Liver (tissue), 9 donors: Measurements from ENCODE around the gene TRPC4AP. TPM values are rescaled to one million over a fixed set of nuclear protein-coding genes. Genes with fewer than 3 reads are reported as not detected.

Source experiments
- DNase-seq: peaks from one replicate; pipeline ENCODE4 v3.0.0-alpha.2; 2017; ENCODE audit warnings: low spot score
- H3K27ac ChIP-seq, 2 donors: one replicate each; pipeline ENCODE4 v1.7.0; 2013; ENCODE audit warnings: inconsistent platforms in 2 of 2, low read length in 2 of 2, control low read depth in 1 of 2, low read depth in 1 of 2, mild to moderate bottlenecking in 1 of 2
- H3K27me3 ChIP-seq, 4 donors: one replicate each; pipeline versions ENCODE4 v1.6.1 to v1.7.0; 2013; ENCODE audit warnings: low read length in 3 of 4, inconsistent platforms in 1 of 4, mild to moderate bottlenecking in 1 of 4, moderate library complexity in 1 of 4; ENCODE audit not compliant: control insufficient read depth in 4 of 4, insufficient read depth in 4 of 4
- H3K36me3 ChIP-seq, 4 donors: one replicate each; pipeline versions ENCODE4 v1.6.1 to v1.7.0; 2013; ENCODE audit warnings: low read length in 3 of 4, mild to moderate bottlenecking in 3 of 4, low read depth in 1 of 4, moderate library complexity in 1 of 4; ENCODE audit not compliant: control insufficient read depth in 4 of 4, insufficient read depth in 3 of 4
- H3K4me1 ChIP-seq, 4 donors: one replicate each; pipeline versions ENCODE4 v1.6.1 to v1.7.0; 2013; ENCODE audit warnings: low read length in 3 of 4, mild to moderate bottlenecking in 3 of 4, moderate library complexity in 1 of 4; ENCODE audit not compliant: control insufficient read depth in 4 of 4, insufficient read depth in 4 of 4
- H3K4me3 ChIP-seq, 3 donors: one replicate each; pipeline versions ENCODE4 v1.6.1 to v1.7.0; 2013; ENCODE audit warnings: low read length in 3 of 3, control low read depth in 1 of 3, low read depth in 1 of 3, mild to moderate bottlenecking in 1 of 3
- H3K9ac ChIP-seq, 2 donors: one replicate each; pipeline ENCODE4 v1.7.0; 2013; ENCODE audit warnings: low read length in 2 of 2, mild to moderate bottlenecking in 2 of 2, moderate library complexity in 2 of 2, control low read depth in 1 of 2, low read depth in 1 of 2
- H3K9me3 ChIP-seq, 4 donors: one replicate each; pipeline versions ENCODE4 v1.6.1 to v1.7.0; 2013; ENCODE audit warnings: low read length in 3 of 4; ENCODE audit not compliant: control insufficient read depth in 4 of 4
- EGR1 ChIP-seq, 2 donors: IDR thresholded peaks; 2 replicates each; pipeline ENCODE4 v1.6.1; 2016 to 2018; ENCODE audit warnings: antibody characterized with exemption in 2 of 2, low read depth in 2 of 2
- FOXA1 ChIP-seq: IDR thresholded peaks from 2 replicates; pipeline ENCODE4 v1.6.1; 2016; ENCODE audit warnings: antibody characterized with exemption
- FOXA2 ChIP-seq: IDR thresholded peaks from 2 replicates; pipeline ENCODE4 v1.6.1; 2016; ENCODE audit warnings: antibody characterized with exemption
- GABPA ChIP-seq, 2 donors: IDR thresholded peaks in 1 of 2; conservative IDR thresholded peaks in 1 of 2; 2 replicates each; pipeline ENCODE4 v1.6.1; 2016; ENCODE audit warnings: antibody characterized with exemption in 2 of 2, mild to moderate bottlenecking in 1 of 2, moderate library complexity in 1 of 2
- HNF4A ChIP-seq, 2 donors: conservative IDR thresholded peaks; 2 replicates each; pipeline ENCODE4 v1.6.1; 2016; ENCODE audit warnings: antibody characterized with exemption in 2 of 2, mild to moderate bottlenecking in 2 of 2
- HNF4G ChIP-seq: IDR thresholded peaks from 2 replicates; pipeline ENCODE4 v1.6.1; 2016; ENCODE audit warnings: antibody characterized with exemption
- JUND ChIP-seq, 2 donors: IDR thresholded peaks; 2 replicates each; pipeline ENCODE4 v1.6.1; 2016; ENCODE audit warnings: antibody characterized with exemption in 2 of 2
- RAD21 ChIP-seq, 2 donors: IDR thresholded peaks; 2 replicates each; pipeline ENCODE4 v1.6.1; 2016; ENCODE audit warnings: antibody characterized with exemption in 2 of 2, mild to moderate bottlenecking in 2 of 2
- SP1 ChIP-seq: IDR thresholded peaks from 2 replicates; pipeline ENCODE4 v1.6.1; 2018; ENCODE audit warnings: antibody characterized with exemption, mild to moderate bottlenecking
- YY1 ChIP-seq: IDR thresholded peaks from 2 replicates; pipeline ENCODE4 v1.6.1; 2016; ENCODE audit warnings: antibody characterized with exemption, mild to moderate bottlenecking
- WGBS: extraction: QIAGEN DNeasy Blood & Tissue Kit; methylation state at CpG from one replicate; pipeline ENCODE4 v1.1.7; 2013; 5-methylcytosine and 5-hydroxymethylcytosine counted together
- polyA plus RNA-seq, 2 donors: library from polyadenylated mRNA; stranded (reverse) in 1 of 2; unstranded in 1 of 2; fragments of 200-250 nt in 1 of 2; fragments of >200 nt in 1 of 2; fragmentation: Nextera tagmentation in 1 of 2; extraction: Ambion mirVana in 1 of 2; gene quantifications; one replicate each; pipeline versions ENCODE4 v1.2.1 to v1.2.3, GENCODE V29; 2013 to 2015
- total RNA-seq, 2 donors: library from RNA; depleted of rRNA; stranded (reverse); fragments of >200 nt; gene quantifications; one replicate each; pipeline ENCODE4 v1.2.3, GENCODE V29; 2014
- TF ChIP-seq, protein P1 (sequence below): IDR thresholded peaks from 2 replicates; pipeline ENCODE4 v1.6.1; 2016; ENCODE audit warnings: antibody characterized with exemption
- TF ChIP-seq, protein P2 (sequence below): IDR thresholded peaks from 2 replicates; pipeline ENCODE4 v1.6.1; 2016; ENCODE audit warnings: antibody characterized with exemption, mild to moderate bottlenecking
- TF ChIP-seq, protein P3 (sequence below): IDR thresholded peaks from 2 replicates; pipeline ENCODE4 v1.6.1; 2016; ENCODE audit warnings: antibody characterized with exemption
- TF ChIP-seq, protein P4 (sequence below): IDR thresholded peaks from 2 replicates; pipeline ENCODE4 v1.6.1; 2016; ENCODE audit warnings: antibody characterized with exemption
- donor health status: healthy.
- donor health status: healthy.
- donor health status: healthy.
- donor health status: healthy.
- donor health status: healthy.

TRPC4AP gene
- total and polyA plus RNA-seq, 4 donors: 26.3 to 57.2 (median 33.8) TPM

DNA sequence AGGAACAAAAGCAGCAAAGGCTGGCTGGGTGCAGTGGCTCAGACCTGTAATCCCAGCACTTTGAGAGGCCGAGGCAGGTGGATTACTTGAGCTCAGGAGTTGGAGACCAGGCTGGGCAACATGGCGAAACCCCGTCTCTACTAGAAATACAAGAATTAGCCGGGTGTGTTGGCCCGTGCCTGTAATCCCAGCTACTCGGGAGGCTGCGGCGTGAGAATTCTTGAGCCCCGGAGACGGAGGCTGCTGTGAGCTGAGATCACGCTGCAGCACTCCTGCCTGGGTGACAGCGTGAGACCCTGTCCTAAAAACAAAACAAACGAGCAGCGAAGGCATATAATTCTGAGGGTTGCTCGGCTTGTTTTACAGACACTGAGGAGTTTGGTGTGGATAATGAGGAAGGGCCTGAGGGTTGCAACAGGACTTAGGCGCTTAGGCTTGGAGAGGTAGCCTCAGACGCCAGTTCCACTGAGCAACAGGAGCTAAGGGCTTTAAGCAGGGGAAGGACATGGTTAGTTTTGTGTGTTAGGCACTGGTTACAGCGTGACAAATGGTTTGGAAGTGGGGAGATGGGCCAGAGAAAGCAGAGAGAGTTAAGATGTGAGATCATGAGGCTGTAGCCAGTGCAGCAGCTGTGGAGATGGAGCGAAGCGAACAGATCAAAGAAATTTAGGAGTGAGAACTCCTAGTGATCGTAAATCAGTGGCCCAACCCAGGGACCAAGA is 135.7 kb downstream of the TRPC4AP start:
- WGBS: 94% methylated on average over 21 of the region's 21 CpGs
- H3K4me3 ChIP-seq: no peak overlapping the region
- no peaks in the 10 kb centered on the region for H3K27me3 ChIP-seq
- H3K9me3 ChIP-seq: no peaks in the 10 kb centered on the region
- H3K4me1 ChIP-seq: peaks cover 0 to 19% (median 9%) of the 10 kb centered on the region in 4 donors
- no peaks in the 10 kb centered on the region for H3K36me3 ChIP-seq
- no peak for TF ChIP-seq YY1
- TF ChIP-seq, protein P1, sequence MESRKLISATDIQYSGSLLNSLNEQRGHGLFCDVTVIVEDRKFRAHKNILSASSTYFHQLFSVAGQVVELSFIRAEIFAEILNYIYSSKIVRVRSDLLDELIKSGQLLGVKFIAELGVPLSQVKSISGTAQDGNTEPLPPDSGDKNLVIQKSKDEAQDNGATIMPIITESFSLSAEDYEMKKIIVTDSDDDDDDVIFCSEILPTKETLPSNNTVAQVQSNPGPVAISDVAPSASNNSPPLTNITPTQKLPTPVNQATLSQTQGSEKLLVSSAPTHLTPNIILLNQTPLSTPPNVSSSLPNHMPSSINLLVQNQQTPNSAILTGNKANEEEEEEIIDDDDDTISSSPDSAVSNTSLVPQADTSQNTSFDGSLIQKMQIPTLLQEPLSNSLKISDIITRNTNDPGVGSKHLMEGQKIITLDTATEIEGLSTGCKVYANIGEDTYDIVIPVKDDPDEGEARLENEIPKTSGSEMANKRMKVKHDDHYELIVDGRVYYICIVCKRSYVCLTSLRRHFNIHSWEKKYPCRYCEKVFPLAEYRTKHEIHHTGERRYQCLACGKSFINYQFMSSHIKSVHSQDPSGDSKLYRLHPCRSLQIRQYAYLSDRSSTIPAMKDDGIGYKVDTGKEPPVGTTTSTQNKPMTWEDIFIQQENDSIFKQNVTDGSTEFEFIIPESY: no peak
- TF ChIP-seq FOXA2: no peak
- no peak for TF ChIP-seq RAD21 (IDR thresholded peaks at IDR 0.05)
- no peak for TF ChIP-seq JUND (IDR thresholded peaks at IDR 0.05)
- TF ChIP-seq SP1: no peak
- H3K27ac ChIP-seq: no peak overlapping the region
- no peak overlapping the region for H3K9ac ChIP-seq
- no peak for DNase-seq

DNA sequence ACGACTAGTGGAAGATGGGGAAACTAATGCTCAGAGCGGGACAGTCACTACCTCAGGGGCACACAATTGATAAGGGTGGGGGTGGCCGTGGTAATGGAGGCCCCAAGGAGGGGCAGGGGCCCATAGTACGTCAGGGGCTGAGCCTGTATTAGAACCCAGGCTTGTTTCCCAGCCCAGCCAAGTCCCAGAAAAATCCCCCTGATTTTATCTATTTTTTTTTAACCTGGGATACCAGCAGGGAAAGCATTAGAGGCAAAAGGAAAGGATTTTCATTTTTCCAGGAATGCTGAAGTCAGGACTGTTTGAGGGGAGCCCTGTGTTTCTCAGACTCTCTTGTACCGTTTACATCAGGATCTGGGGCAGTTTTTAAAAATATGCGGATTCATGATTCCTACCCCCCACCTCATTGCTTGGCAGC is 136.6 kb downstream of the TRPC4AP start:
- peak overlapping the region; percentile 85 to 90 for H3K9ac ChIP-seq
- H3K4me3 ChIP-seq: peak overlapping the region; percentile 49 to 86 (median 65)
- no peak for DNase-seq
- TF ChIP-seq RAD21 (IDR thresholded peaks at IDR 0.05) (no peak), HNF4G (no peak), EGR1 (IDR thresholded peaks at IDR 0.05; ENCODE audit: low read depth in 2 of 2) (no peak), YY1 (no peak), FOXA1 (no peak), GABPA (IDR thresholded peaks at IDR 0.05 in 1 of 2, conservative IDR thresholded peaks at IDR 0.05 in 1 of 2) (no peak), HNF4A (conservative IDR thresholded peaks at IDR 0.05) (no peak), JUND (IDR thresholded peaks at IDR 0.05) (no peak)
- TF ChIP-seq, protein P2, sequence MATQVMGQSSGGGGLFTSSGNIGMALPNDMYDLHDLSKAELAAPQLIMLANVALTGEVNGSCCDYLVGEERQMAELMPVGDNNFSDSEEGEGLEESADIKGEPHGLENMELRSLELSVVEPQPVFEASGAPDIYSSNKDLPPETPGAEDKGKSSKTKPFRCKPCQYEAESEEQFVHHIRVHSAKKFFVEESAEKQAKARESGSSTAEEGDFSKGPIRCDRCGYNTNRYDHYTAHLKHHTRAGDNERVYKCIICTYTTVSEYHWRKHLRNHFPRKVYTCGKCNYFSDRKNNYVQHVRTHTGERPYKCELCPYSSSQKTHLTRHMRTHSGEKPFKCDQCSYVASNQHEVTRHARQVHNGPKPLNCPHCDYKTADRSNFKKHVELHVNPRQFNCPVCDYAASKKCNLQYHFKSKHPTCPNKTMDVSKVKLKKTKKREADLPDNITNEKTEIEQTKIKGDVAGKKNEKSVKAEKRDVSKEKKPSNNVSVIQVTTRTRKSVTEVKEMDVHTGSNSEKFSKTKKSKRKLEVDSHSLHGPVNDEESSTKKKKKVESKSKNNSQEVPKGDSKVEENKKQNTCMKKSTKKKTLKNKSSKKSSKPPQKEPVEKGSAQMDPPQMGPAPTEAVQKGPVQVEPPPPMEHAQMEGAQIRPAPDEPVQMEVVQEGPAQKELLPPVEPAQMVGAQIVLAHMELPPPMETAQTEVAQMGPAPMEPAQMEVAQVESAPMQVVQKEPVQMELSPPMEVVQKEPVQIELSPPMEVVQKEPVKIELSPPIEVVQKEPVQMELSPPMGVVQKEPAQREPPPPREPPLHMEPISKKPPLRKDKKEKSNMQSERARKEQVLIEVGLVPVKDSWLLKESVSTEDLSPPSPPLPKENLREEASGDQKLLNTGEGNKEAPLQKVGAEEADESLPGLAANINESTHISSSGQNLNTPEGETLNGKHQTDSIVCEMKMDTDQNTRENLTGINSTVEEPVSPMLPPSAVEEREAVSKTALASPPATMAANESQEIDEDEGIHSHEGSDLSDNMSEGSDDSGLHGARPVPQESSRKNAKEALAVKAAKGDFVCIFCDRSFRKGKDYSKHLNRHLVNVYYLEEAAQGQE: no peak
- TF ChIP-seq, protein P1: no peak
- TF ChIP-seq, protein P3, sequence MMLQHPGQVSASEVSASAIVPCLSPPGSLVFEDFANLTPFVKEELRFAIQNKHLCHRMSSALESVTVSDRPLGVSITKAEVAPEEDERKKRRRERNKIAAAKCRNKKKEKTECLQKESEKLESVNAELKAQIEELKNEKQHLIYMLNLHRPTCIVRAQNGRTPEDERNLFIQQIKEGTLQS: no peak
- TF ChIP-seq, protein P4, sequence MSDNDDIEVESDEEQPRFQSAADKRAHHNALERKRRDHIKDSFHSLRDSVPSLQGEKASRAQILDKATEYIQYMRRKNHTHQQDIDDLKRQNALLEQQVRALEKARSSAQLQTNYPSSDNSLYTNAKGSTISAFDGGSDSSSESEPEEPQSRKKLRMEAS: no peak
- H3K9me3 ChIP-seq: no peaks in the 10 kb centered on the region
- H3K27ac ChIP-seq: peak overlapping the region; percentile 88 to 93
- no peaks in the 10 kb centered on the region for H3K27me3 ChIP-seq
- H3K36me3 ChIP-seq: no peaks in the 10 kb centered on the region
- H3K4me1 ChIP-seq: peaks cover 0 to 21% (median 11%) of the 10 kb centered on the region in 4 donors
- 16% methylated on average over 6 of the region's 6 CpGs for WGBS
